Esophagus muscularis mucosa (tissue), 4 donors: Measurements from ENCODE around the gene AGBL2.
"Not testable (repeated sequence)": the region's sequence is repeated elsewhere in the genome, so short reads cannot be mapped to it uniquely, and the experiment has no call there.

Experiments
- CTCF ChIP-seq, 3 experiments: fragments of 200-600 bp in 2 of 3; fragments of 450-650 bp in 1 of 3; sonication (generic) in 2 of 3; IDR thresholded peaks; one replicate each; pipeline ENCODE4 v1.5.1; 2017 to 2019; ENCODE audit warnings: antibody characterized with exemption in 3 of 3, mild to moderate bottlenecking in 2 of 3, moderate library complexity in 1 of 3
- EP300 ChIP-seq: sonication (generic); formaldehyde crosslinking; IDR thresholded peaks from one replicate; pipeline ENCODE4 v1.6.1; 2017; ENCODE audit warnings: antibody characterized with exemption
- POLR2A ChIP-seq: fragments of 450-650 bp; IDR thresholded peaks from one replicate; pipeline ENCODE4 v1.6.1; 2017; ENCODE audit warnings: antibody characterized with exemption, moderate library complexity, mild to moderate bottlenecking, low read depth
- POLR2AphosphoS5 ChIP-seq, 2 donors: sonication (generic); formaldehyde crosslinking; IDR thresholded peaks; one replicate each; pipeline ENCODE4 v1.6.1; 2017; ENCODE audit warnings: antibody characterized with exemption in 2 of 2

GRCh38 chr11:47707275-47707786 is 7.8 kb downstream of the AGBL2 start:
- not testable (repeated sequence) for TF ChIP-seq POLR2AphosphoS5 (IDR thresholded peaks at IDR 0.05); CTCF (IDR thresholded peaks at IDR 0.05); EP300; POLR2A
